ENCODE measurements around the gene LRMDA.

The LRMDA gene

DNA sequence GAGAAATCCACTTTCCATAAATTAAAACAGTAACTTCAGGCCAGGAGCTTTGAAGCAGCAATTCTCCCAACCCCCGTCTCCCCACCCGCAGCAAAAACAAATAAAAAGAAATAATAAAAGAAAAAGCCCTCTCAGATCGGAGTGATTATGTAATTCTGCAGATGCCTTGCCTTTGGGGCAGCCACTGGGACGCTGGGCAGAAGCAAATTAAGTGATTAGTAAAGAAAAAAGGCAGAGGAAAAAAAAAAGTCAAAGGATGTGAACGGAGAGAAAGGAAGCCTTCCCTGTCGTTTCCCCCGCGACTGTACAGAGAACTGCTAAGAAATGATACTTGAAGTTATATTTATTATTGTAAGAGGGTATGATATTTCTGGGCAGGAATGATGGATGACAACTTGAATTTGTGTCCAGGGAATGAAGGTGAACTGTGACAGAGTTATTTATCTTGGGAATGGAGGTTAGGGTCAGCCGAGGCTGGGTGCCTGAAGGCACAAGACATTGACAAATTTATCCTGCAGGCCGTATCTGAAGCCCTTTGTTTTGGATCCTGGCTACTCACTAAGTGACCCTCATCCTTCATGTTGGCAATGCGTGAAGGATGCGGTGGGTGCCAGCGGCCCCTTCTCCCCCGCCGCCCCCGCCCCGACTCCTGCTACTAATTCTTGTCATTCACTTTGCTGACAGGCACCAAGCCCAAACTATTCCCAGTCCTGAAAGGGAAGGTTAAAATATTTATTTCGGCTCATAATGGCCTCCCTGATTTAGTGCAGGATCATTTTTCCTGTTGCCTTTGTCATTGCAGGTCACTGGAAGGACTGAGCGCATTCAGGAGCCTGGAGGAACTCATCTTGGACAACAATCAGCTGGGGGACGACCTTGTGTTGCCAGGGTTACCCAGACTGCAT, 604.0 kb downstream of the LRMDA start:
- in situ Hi-C loops (cut with HindIII; ENCODE audit: low sequenced_read_pairs): no loop called here
- H3K4me3 ChIP-seq (ENCODE audit: low read depth, low read length): no peak overlapping the region

DNA sequence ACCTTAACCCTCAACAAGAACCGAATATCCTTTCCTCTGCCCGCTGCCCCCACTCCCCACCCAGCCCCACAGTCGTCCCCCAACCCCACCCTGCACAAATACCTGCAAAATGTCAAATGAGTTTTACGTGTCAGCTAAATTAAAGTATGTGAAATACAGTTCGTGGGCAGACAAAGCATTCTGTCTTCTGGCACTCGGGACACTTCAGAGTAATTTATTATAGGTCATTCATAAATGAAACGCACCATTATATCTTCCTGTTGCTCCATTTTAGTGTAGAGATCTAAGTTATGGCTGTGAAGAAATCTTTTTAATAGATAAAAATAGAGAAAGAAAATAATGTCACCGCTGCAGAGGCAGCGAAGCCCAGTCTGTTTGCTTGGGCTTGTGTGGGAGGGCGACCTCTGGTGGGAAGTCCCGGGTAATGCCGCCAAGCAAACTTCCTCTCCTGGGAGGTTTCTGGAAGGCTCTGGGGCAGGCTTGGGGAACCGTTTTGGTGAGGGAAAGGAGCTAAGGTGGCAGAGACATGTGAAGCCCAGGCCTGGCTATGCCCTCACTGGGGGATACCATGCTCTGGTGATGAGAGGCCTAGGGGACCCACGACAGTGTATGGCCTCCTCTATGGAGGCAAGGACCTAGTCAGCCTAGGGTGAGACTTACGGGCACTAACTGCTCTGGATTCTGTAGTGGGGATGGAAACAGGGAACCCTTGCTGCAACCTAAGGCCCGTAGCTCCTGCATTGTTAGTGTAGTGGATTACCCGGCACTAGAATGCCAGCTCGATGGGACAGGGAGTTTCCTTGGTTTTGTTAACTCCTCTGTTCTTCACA, 604.9 kb downstream of the LRMDA start:
- H3K4me3 ChIP-seq (ENCODE audit: low read depth, low read length): no peak overlapping the region
- TF ChIP-seq, protein P1, sequence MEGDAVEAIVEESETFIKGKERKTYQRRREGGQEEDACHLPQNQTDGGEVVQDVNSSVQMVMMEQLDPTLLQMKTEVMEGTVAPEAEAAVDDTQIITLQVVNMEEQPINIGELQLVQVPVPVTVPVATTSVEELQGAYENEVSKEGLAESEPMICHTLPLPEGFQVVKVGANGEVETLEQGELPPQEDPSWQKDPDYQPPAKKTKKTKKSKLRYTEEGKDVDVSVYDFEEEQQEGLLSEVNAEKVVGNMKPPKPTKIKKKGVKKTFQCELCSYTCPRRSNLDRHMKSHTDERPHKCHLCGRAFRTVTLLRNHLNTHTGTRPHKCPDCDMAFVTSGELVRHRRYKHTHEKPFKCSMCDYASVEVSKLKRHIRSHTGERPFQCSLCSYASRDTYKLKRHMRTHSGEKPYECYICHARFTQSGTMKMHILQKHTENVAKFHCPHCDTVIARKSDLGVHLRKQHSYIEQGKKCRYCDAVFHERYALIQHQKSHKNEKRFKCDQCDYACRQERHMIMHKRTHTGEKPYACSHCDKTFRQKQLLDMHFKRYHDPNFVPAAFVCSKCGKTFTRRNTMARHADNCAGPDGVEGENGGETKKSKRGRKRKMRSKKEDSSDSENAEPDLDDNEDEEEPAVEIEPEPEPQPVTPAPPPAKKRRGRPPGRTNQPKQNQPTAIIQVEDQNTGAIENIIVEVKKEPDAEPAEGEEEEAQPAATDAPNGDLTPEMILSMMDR (IDR thresholded peaks at IDR 0.05; ENCODE audit: low read depth, low read length): peak; percentile 96
- in situ Hi-C loops (cut with HindIII; ENCODE audit: low sequenced_read_pairs): no loop called here
- DNase-seq (ENCODE audit: low read depth, low spot score): peak; percentile 71

More for the DNA sequence above, 604.0 kb downstream of the LRMDA start:
- TF ChIP-seq, protein P1 (IDR thresholded peaks at IDR 0.05; ENCODE audit: low read depth, low read length): no peak
- DNase-seq (ENCODE audit: low read depth, low spot score): no peak

DNA sequence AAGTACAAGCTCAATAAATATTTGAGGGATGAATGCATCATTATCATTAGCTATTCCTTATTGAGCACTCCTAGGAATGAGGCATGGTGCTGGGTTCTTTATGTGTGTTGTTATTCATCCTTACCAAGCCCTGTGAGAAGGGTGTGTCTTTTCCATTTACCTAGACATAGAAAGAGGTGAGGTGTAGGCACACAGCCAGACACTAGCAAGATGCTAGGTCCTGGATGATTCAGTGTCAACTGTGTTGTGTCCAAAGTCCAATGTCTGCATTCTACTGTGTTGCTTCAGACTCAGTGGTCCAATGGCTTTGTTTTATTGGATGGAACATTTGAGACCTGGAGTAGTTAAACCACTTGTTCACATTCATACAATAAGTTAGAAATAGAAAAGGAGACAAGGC, 605.5 kb downstream of the LRMDA start:
- no peak overlapping the region for H3K4me3 ChIP-seq (ENCODE audit: low read depth, low read length)
- DNase-seq (ENCODE audit: low read depth, low spot score): no peak
- TF ChIP-seq, protein P1 (IDR thresholded peaks at IDR 0.05; ENCODE audit: low read depth, low read length): no peak
- in situ Hi-C loops (cut with HindIII; ENCODE audit: low sequenced_read_pairs): no loop called here

DNA sequence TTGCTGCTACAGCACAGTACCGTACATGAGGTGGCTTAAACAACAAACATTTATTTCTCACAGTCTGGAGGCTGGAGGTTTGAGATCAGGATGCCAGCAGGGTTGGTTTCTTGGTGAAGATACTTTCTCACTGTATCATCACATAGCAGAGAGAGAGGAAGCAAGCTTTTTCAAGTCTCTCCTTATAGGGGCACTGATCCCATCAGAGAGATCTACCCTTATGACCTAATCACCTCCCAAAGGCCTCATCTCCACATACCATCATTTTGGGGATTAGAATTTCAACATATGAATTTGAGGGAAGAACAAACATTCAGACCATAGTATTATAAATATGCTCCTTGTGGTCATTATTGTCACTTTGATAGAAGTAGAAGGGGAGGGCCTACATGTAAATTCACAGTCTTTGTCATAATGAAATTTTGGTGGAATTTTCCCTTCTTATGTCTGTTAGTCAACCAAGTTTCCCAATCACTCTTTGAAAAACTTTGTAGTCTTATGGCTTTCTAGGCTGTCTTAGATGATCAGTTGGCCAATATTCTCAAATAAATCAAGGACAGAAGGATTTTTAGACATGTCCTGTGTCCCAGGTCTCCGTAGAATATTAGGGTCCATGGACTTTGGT, 606.2 kb downstream of the LRMDA start:
- in situ Hi-C loops (cut with HindIII; ENCODE audit: low sequenced_read_pairs): no loop called here
- TF ChIP-seq, protein P1 (IDR thresholded peaks at IDR 0.05; ENCODE audit: low read depth, low read length): no peak
- DNase-seq (ENCODE audit: low read depth, low spot score): no peak
- no peak overlapping the region for H3K4me3 ChIP-seq (ENCODE audit: low read depth, low read length)

DNA sequence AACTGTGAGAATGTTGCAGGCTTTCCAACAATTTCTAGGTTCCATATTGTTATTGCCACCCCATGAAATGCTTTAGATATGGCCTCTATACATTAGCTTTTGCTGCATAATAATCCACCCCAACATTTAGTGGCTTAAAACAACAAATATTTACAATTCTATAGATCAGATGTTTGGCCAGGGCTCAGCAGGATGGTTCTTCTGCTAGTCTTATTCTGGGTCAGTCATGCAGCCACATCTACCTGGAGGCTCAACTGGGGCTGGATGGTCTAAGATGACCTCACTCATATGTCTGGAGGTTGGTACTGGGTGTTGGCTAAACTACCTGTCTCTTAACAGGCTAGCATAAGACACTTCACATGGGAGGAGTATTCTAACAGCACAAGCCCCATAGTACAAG, 607.3 kb downstream of the LRMDA start:
- in situ Hi-C loops (cut with HindIII; ENCODE audit: low sequenced_read_pairs): no loop called here
- no peak for DNase-seq (ENCODE audit: low read depth, low spot score)
- TF ChIP-seq, protein P1 (IDR thresholded peaks at IDR 0.05; ENCODE audit: low read depth, low read length): no peak
- no peak overlapping the region for H3K4me3 ChIP-seq (ENCODE audit: low read depth, low read length)

DNA sequence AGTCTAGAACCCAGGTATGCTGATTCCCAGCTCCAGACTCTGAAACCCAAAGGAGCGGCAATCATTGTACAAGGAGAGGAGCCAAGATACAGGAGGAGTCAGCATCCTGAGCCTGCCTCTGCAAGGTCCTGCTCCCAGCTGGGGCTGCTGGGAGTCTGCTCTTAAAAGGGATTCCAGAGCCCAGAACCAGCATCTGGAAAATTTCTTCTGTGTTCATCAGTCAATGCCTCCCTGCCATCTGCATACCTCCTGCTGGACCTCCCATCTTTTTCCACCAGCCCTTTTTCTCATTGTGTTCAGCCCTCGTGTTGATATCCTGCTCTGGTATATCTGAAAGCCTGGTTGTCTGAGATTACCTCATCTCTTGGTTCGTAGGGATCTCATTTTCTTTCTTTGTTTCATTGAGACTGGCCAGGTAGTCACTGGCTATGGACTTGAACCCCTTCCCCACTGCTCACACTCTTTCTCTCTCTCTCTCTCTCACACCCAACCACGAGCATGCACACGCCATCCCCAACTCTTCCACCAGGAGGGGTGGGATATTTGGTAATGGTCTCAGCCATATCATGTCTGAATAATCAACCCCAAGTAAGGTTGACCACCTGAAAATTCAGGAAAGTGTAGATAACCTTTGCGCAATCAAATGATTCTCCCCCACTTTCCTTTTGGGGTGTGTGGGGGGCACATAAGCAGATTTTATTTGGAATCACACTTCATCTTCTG, 608.8 kb downstream of the LRMDA start:
- DNase-seq (ENCODE audit: low read depth, low spot score): no peak
- H3K4me3 ChIP-seq (ENCODE audit: low read depth, low read length): no peak overlapping the region
- TF ChIP-seq, protein P1 (IDR thresholded peaks at IDR 0.05; ENCODE audit: low read depth, low read length): peak; percentile 29
- in situ Hi-C loops (cut with HindIII; ENCODE audit: low sequenced_read_pairs): no loop called here

Data from astrocyte of the spinal cord (primary cell).